Left hindlimb (tissue), 1 donor: ENCODE measurements around the gene ARFGEF3.

Experiments
- DNase-seq: peaks from one replicate; pipeline ENCODE4 v3.0.0-alpha.2; 2018

The ARFGEF3 gene

GRCh38 chr6:138372711-138373463 is 211.1 kb downstream of the ARFGEF3 start:
- no peak for DNase-seq

- DNase-seq = no peak
These were observed 212.5 kb downstream of the ARFGEF3 start for GRCh38 chr6:138374230-138374629.

GRCh38 chr6:138374815-138375214 is 213.1 kb downstream of the ARFGEF3 start:
- DNase-seq = no peak

DNA sequence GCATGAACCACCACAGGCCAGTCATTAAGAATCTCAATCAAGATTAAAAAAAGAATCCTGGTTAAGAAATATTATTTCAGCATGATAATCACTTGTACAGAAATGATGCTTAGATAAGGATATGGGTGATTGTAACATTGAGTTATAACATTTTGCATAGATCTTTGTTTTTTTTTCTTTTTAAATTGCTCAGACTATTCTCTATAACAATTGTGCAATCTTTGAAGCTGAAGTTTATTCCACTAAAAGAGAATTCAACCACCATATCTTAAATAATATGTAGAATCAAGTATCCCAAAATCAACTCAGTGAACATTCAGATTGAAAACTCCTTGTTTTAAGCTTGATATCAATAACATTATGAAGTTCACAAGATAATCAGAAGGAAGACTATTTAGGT is 215.3 kb downstream of the ARFGEF3 start:
- DNase-seq = no peak

- DNase-seq = no peak
These were observed 216.1 kb downstream of the ARFGEF3 start, which contains the start of gene SMIM28 for GRCh38 chr6:138377844-138378243. TSS of gene SMIM28 (plus strand) at chr6:138377905. CDS start at chr6:138378073, 168 bp downstream.

- DNase-seq = no peak
These were observed 216.7 kb downstream of the ARFGEF3 start for GRCh38 chr6:138378463-138378862.

DNA sequence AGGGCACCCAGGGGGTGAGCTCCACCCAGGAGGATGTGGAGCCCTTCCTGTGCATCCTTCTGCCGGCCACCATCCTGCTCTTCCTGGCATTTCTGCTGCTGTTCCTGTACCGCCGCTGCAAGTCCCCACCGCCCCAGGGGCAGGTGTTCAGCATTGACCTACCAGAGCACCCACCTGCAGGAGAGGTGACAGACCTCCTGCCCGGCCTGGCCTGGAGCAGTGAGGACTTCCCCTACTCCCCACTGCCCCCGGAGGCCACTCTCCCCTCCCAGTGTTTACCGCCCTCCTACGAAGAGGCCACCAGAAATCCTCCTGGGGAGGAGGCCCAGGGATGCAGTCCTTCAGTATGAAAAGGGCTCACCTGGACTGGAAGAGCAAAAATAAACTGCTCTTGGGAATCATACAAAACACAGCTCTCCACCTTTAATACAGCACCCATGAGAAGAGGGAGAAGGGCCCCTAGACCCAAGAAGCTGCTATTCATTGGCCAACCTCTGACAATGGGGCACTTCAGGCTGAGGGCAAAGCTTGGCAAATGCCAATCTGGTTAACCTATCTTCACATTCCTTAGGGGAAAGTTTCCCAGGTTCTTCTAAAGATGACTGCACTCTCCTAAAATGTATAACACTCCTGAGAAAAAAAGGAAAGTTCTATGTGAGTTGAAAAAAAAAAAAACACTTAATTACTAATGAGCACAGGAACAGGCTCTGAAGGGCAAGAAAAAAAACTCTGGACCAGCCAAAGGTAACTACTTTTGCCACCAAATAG is 220.9 kb downstream of the ARFGEF3 start:
- DNase-seq = no peak

DNA sequence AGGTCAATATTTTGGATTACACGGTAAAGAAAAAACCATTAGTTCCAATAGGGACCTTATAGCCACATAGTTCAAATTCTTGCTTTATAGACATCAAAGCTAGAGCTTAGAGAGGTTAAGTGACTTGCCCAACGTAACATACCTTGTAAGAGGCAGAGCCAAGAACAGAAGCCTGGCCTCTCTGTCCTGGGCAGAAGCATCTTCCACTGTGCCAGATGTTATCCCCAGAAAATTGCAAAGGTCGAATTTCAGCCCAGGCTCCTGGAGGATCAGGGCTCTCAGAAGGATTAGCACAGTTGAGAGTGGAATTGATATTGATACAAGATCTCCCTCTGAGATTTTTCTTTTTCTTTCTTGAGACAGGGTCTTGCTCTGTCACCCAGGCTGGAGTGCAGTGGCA is 222.0 kb downstream of the ARFGEF3 start:
- no peak for DNase-seq

GRCh38 chr6:138386897-138387296 is 225.2 kb downstream of the ARFGEF3 start:
- no peak for DNase-seq

DNA sequence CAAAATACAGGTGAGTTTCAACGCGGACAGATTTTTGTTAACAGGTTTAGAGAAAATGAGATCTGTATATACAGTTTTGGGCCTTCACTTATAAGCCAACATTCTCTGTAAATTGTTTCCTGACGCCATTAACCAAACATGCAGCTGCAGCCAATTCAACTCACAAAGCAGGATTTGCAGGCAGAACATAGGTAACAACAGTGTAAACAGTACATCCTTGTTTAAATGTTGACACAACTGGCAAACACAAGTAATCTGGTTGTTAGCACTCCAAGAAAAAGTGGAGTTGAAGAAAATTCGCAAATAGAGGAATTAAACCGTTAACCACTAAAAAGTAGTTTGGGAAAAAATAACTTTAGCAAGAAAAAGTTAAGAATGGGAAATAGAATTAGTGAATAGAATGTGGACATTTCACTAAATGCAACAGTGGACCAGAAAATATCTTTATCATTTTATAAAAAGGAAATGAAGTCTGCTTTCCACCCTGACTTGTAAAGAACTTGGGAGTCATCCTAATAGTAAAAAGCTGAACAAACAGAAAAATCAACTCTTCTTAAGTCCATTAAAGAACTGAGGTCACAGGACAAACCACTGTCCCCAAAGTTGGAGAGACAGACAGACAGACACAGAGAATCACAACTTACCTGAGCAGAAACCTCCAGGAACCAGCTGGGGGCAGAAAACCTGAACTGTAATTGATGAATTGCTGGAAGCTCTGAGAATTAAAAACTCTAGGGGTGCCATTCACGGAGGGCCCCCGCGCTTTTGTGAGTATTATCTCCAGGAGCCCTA is 226.0 kb downstream of the ARFGEF3 start:
- DNase-seq = no peak

GRCh38 chr6:138389551-138389950 is 227.8 kb downstream of the ARFGEF3 start:
- no peak for DNase-seq
